ENCODE measurements around the gene MUC3A.
"Not testable (repeated sequence)": the region's sequence is repeated elsewhere in the genome, so short reads cannot be mapped to it uniquely, and the experiment has no call there.

MUC3A gene, protein sequence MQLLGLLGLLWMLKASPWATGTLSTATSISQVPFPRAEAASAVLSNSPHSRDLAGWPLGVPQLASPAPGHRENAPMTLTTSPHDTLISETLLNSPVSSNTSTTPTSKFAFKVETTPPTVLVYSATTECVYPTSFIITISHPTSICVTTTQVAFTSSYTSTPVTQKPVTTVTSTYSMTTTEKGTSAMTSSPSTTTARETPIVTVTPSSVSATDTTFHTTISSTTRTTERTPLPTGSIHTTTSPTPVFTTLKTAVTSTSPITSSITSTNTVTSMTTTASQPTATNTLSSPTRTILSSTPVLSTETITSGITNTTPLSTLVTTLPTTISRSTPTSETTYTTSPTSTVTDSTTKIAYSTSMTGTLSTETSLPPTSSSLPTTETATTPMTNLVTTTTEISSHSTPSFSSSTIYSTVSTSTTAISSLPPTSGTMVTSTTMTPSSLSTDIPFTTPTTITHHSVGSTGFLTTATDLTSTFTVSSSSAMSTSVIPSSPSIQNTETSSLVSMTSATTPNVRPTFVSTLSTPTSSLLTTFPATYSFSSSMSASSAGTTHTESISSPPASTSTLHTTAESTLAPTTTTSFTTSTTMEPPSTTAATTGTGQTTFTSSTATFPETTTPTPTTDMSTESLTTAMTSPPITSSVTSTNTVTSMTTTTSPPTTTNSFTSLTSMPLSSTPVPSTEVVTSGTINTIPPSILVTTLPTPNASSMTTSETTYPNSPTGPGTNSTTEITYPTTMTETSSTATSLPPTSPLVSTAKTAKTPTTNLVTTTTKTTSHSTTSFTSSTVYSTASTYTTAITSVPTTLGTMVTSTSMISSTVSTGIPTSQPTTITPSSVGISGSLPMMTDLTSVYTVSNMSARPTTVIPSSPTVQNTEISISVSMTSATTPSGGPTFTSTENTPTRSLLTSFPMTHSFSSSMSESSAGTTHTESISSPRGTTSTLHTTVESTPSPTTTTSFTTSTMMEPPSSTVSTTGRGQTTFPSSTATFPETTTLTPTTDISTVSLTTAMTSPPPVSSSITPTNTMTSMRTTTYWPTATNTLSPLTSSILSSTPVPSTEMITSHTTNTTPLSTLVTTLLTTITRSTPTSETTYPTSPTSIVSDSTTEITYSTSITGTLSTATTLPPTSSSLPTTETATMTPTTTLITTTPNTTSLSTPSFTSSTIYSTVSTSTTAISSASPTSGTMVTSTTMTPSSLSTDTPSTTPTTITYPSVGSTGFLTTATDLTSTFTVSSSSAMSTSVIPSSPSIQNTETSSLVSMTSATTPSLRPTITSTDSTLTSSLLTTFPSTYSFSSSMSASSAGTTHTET (N-terminal part only)

DNA sequence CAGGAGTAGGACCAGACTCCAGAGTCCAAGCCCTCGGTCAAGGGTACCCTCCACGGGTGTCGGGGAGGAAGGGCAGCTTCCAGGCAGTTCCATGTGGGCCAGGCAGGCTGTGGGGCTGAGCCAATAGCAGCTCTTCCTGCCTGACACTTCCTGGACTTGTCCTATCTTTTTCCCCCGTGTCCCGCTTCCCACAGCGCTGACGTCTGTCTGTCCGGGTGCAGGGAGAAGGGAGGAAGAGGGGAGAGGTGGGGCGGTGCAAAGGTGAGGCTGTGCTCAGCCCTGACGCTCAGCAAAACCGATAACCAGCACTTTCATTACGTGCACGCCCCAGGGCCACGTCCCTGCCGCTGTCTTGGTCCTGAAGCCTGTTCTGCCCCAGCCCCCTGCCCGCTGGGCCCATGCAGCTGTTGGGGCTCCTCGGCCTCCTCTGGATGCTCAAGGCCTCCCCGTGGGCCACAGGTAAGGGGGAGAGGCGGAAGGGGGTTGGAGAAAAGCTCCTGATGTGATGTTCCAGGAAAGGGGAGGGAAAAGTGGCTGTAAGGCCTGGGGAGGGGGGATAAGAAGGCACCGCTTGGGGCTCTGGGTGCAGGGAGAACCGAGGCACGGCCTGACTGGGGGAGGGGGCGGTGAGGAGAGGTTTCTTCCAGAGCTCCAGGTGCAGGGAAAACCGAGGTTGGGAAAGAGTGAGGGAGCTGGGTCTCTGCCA, at the start of gene MUC3A:
Gene MUC3A (plus strand): TSS at position 308 of the 706 bp plus-strand sequence. CDS start 91 bp downstream, at position 399.
- DNase-seq (ENCODE audit: low spot score): no peak

DNA sequence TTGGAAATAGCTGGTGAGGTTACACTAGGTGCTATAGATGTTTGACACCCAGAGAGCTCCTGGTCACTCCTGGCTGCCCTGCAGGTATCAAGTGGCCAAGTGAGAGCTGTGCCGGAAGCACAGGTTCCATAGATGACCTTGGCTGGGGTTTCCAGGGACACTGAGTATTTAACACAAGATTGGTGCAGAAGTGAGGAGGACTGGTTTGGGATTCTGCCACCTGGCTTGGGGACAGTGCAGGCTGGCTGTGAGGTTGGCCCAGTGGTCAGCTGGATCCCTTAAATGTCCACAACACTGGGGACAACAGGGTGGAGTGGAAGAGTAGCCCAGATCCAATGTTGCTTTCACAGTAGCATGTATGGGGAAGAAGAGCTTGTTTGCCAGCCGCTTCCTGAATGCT, 48.4 kb upstream of the MUC3A start:
- no peak for DNase-seq (ENCODE audit: low spot score)

DNA sequence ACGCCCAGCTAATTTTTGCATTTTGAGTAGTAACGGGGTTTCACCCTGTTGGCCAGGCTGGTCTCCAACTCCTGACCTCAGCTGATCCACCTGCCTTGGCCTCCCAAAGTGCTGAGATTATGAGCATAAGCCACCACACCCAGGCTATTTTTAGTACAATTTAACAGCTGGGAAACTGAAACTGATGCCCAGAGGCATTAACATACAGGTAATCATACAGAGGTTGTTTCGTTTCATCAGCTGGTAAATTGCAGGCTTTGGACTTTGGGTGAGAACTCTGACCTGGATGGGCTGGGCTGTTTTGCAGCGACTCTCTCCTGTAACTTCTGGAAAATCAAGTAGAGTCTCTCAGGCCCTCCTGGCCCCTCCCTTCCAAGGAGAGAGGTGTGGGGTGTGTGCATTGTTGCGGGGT, 47.4 kb upstream of the MUC3A start:
- DNase-seq (ENCODE audit: low spot score): no peak

DNA sequence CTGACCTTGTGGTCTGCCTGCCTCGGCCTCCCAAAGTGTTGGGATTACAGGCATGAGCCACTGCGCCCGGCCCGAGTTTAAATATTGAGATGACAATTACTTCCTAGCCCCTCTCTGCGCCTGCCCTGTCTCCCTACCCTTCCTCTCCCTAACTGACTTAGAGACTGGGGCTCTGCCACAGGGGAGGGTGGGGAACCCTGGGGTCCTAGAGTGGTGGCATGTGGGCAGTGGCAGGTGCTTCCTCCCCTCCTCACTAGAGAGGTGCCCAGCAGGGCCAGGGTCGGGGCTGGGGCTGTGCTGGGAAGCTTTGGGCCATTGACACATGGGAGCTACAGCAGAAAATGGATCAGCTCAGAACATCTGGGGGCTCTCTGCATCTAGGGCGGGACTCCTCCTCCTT, 46.7 kb upstream of the MUC3A start:
- DNase-seq (ENCODE audit: low spot score): no peak

DNA sequence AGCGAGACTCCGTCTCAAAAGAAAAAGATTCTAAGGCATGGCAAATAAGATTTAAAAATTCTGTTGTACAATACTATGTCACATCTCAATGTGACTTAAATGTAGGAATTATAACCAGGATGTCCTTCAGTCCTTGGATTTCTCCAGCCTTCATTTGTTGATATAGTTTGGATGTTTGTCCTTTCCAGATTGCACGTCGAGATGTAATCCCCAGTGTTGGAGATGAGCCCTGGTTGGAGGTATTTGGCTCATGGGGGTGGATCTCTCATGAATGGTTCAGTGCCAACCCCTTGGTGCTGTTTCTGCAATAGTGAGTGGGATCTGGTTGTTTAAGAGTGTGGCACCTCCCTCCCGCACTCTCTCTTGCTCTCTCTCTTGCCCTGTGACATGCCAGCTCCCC, 40.8 kb upstream of the MUC3A start:
- DNase-seq (ENCODE audit: low spot score): no peak

DNA sequence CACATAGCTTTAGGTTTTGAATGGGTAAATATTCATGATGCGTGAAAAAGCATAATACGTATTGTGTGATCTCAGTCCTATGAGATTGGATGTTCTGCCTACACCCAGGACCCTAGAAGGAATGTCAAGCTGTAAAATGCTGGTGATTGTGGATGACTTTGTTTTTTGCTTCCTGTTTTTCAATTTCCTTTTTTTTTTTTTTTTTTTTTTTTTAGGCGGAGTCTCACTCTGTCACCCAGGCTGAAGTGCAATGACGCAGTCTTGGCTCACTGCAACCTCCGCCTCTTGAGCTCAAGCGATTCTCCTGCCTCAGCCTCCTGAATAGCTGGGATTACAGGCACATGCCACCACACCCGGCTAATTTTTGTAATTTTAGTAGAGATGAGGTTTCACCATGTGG, 38.9 kb upstream of the MUC3A start:
- not testable (repeated sequence) for DNase-seq (ENCODE audit: low spot score)

DNA sequence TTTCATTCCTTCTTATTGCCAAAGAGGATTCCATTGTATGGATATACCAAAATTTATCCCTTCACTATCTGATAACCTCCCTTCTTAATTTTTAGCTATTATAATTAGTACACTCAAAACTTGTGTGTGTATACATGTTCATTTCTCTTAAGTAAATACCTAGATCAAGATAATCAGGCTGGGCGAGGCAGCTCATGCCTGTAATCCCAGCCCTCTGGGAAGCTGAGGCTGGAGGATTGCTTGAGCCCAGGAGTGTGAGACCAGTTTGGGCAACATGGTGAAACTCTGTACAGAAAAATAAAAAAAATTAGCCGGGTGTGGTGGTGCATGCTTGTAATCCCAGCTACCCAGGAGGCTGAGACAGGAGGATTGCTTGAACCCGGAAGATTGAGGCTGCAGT, 37.9 kb upstream of the MUC3A start:
- DNase-seq (ENCODE audit: low spot score): no peak

DNA sequence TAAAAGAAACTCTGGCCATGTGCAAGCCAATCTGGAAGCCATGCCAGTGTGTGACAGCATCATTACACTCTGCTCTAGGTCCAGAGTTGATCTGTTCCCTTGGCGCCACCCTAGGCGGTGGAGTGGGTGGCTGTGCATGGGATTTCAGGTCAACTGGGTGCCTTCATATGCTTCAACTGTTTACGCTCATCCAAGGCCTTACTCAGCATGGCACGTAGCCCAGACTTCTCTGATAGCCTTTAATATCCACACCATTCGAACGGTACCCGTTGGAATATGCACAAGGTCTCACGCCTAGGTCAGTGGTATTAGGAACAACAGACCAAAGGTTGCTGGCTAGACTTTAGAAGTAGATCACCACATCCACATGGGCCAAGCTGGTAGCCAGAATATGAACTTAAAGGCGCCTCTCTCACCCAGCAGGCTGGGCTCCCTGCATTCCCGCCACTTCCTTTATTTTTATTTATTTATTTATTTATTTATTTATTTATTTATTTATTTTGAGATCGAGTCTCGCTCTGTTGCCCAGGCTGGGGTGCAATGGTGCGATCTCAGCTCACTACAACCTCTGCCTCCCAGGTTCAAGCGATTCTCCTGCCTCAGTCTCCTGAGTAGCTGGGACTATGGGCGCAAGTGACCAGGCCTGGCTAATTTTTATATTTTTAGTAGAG, 35.0 kb upstream of the MUC3A start:
- no peak for DNase-seq (ENCODE audit: low spot score)

DNA sequence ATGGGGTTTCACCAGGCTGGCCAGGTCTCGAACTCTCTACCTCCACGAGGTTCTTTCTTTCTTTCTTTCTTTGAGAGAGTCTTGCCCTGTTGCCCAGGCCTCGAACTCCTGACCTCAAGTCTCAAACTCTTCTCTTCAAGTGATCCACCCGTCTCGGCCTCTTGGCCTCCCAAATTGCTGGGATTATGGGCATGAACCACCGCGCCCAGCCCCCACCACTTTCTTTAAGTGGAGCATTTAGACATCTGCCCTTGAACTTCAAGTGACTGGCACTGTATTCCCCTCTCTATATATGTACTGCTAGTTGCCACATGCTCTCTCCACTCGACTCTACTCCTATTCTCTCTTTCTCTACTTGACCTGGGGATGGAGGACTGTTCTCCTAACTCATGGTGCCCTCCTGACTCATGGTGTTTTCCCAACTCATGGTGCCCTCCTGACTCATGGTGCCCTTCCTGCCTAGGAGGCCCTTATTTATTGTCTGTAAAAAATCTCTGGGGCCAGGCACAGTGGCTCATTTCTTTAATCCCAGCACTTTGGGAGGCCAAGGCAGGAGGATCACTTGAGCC, 34.4 kb upstream of the MUC3A start:
- DNase-seq (ENCODE audit: low spot score): no peak

DNA sequence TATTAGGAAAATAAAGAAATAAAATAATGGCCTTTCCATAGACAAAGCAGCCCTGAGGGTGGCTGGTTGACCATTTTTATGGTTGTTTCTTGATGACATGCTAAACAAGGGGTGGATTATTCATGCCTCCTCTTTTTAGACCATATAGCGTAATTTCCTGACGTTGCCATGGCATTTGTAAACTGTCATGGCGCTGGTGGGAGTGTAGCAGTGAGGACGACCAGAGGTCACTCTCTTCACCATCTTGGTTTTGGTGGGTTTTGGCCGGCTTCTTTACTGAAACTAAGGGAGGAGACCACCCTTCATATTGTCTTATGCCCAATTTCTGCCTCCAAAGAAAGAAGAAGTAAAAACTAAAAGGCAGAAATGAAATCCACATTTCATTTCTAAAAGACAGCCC, 30.0 kb upstream of the MUC3A start:
- DNase-seq (ENCODE audit: low spot score): not testable (repeated sequence)

DNA sequence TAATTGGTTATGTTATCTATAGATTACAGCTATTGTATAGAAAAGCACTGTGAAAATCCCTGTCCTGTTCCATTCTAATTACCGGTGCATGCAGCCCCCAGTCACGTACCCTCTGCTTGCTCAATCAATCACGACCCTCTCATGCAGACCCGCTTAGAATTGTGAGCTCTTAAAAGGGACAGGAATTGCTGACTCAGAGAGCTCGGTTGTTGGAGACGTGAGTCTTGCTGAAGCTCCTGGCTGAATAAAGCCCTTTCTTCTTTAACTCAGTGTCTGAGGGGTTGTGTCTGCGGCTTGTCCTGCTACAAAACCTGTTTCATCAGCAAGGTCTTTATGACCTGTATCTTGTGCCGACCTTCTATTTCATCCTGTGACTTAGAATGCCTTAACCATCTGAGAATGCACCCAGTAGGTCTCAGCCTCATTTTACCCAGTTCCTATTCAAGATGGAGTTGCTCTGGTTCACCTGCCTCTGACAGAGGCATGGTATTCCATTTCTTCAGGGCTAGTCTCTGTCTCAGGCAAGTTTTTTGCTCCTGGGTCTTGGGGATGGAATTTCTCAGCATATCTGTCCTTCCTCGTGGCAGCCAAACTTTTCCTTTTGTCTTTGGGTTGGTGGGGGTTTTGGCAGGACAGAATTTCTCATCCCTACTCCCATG, 29.4 kb upstream of the MUC3A start:
- DNase-seq (ENCODE audit: low spot score): not testable (repeated sequence)

DNA sequence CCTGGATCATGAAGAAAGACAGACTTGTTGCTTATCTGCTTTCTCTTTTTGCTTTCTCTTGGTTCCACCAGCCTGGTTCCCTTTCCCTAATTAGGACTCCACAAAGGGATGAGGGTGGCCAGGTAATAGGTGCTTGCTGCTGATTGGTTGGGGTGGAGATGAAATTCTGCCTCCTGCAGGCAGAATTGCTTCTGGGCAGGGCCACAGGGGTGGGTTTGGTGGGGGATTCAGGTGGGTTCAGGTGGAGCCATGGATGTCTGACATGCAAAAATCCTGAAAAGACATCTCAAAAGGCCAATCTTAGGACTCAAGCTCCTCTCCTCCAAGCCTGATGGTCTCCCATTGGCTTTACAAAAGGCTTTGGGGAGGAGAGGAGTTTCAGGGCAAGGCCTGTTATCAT, 28.3 kb upstream of the MUC3A start:
- no peak for DNase-seq (ENCODE audit: low spot score)

DNA sequence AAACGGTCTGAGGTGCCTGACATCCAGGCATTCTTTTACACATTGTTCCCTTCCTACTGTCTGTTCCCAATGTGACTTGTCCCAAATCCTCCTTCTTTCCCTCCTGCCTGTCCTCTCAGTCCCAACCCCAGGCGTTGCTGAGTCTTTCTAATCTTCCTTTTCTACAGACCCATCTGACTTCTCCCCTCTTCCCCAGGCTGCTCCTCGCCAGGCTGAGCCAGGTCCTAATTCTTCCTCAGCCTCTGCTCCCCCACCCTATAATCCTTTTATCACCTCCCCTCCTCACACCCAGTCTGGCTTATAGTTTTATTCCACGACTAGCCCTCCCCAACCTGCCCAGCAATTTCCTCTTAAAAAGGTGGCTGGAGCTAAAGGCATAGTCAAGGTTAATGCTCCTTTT, 25.7 kb upstream of the MUC3A start:
- DNase-seq (ENCODE audit: low spot score): not testable (repeated sequence)

DNA sequence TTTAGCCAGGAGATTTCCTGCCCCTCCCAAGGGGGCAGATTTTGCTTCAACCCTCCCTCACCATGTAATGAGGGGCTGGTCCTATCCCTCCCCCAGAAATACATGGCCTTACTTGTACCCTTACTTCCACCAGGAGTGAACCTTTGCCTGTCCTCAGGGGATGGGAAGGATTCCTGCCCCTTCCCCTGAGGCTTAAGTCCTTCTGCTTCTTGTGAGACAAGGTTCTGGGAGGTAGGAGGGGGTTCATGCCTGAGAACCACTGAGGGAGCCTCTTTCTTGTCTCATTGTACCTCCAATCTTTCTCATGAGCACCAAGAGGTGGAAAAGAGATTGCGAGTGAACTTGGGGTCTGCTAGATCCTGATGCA, 19.5 kb upstream of the MUC3A start:
- no peak for DNase-seq (ENCODE audit: low spot score)

DNA sequence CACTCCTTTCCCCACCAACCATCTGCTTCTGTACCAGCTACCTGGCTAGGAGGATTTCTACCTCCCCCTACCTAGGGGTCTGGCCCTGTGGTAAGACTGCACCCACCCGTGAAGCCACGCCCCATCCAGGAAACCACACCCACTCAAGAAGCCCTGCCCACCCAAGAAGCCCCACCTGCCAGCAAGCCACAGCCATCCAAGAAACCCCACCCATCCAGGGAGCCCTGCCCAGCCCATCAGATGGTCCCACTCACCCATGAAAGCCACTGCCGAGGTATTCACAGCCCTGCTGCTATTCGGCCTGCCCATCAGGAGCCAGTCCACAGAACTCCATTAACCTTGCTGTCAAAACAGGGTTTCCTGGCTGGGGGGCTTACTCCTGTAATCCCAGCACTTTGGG, 15.6 kb upstream of the MUC3A start:
- no peak for DNase-seq (ENCODE audit: low spot score)

DNA sequence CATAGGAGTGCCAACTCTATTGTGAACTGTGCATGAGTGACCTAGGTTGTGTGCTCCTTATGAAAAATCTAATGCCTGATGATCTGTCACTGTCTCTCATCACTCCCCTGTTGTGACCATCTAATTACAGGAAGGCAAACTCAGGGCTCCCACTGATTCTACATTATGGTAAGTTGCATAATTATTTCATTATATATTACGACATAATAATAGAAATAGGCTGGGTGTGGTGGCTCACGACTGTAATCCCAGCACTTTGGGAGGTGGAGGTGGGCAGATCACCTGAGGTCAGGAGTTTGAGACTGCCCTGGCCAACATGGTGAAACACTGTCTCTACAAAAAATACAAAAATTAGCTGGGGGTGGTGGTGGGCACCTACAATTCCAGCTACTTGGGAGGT, 14.0 kb upstream of the MUC3A start:
- DNase-seq (ENCODE audit: low spot score): not testable (repeated sequence)

DNA sequence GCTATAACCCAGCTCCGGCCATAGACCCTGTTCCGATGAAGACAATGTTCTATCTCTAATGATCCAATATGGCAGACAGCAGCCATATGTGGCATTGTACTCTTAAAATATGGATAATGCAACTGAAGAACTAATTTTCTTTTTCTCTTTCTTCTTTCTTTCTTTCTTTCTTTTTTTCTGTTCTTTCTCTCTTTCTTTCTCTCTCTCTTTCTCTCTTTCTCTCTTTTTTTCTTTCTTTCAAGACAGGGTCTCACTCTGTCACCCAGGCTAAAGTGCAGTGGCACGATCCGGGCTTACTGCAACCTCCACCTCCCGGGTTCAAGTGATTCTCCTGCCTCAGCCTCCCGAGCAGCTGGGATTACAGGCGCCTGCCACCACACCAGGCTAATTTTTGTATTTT, 13.2 kb upstream of the MUC3A start:
- DNase-seq (ENCODE audit: low spot score): not testable (repeated sequence)

DNA sequence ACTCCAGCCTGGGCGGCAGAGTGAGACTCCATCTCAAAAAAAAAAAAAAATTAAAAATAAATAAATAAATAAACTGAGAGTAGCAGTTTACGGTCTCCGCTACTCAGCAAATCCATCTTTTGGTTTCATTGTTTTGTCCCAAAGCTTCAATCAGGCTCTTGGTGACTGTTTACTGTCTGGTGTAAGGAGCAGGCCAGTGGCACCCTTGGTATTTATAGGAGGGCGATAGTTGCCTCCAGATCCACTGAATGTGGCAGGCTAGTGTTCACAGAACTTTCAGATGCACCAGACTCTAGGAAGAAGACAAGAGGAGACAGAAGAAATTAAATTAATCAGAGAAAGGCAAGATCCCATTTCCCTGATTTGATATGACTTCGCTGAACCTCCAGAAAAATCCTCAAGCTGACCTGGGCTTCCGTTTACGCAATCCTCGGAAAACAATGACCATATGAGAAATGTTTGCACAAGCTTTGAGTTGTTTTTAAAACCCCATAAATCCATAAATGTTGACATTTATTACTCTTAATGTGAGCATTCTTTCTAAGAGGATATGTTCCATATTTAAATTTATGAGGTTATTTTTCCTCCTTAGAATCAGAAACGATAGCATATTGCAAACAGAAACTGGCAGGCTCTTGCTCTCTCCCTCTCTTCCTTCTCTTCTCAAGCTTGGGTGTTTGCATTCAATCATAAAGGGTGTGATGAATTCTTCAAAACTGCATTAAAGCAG, 7.1 kb upstream of the MUC3A start:
- no peak for DNase-seq (ENCODE audit: low spot score)

DNA sequence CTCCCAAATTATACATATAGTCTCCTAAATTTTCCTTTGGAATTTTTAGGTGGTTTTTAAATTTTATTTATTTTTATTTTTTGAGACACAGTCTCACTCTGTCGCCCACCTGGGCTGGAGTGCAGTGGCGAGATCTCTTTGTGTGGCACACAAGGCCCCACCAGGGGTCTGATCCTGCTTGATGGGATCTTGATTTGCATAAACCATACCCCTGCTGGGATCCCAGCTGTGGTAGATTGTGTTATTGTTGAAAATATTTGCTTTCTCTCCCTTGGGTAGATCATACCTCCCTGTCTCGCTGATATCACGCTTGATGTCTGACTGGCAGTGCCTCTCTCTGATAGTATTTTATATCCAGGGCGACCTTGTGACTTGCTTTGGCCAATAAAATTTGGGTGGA, 5.6 kb upstream of the MUC3A start:
- no peak for DNase-seq (ENCODE audit: low spot score)

DNA sequence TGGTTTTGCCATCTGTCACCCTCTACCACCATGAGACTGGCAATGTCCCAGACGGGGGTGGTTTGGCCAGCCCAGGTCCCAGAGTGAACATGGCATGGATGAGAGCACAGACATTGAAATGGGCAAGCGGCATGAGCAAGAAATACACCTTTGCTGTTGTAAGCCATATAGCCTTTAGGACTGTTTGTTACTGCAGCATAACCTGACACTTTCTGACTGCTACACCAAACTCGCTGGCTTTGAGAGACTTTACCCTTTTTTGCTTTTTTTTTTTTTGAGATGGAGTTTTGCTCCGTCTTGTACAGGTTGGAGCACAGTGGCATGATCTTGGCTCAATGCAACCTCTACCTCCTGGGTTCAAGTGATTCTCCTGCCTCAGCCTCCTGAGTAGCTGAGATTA, 5.2 kb upstream of the MUC3A start:
- no peak for DNase-seq (ENCODE audit: low spot score)

Data from GM03348 (cell line).